NCI-H1436 treated with DMSO at 0.1 percent for 48 hours (cell line): ENCODE data around the gene SNX9.
"Not testable (repeated sequence)": the region's sequence is repeated elsewhere in the genome, so short reads cannot be mapped to it uniquely, and the experiment has no call there.

Experiments
- DNase-seq: peaks from one replicate; lab custom pipeline; 2025; lab: John Stamatoyannopoulos, UW

SNX9 gene

GRCh38 chr6:157823001-157823527, at the start of gene SNX9:
SNX9 (plus strand) TSS chr6:157823246; CDS start chr6:157823435, 189 bp downstream.
- DNase-seq, result no peak

DNA sequence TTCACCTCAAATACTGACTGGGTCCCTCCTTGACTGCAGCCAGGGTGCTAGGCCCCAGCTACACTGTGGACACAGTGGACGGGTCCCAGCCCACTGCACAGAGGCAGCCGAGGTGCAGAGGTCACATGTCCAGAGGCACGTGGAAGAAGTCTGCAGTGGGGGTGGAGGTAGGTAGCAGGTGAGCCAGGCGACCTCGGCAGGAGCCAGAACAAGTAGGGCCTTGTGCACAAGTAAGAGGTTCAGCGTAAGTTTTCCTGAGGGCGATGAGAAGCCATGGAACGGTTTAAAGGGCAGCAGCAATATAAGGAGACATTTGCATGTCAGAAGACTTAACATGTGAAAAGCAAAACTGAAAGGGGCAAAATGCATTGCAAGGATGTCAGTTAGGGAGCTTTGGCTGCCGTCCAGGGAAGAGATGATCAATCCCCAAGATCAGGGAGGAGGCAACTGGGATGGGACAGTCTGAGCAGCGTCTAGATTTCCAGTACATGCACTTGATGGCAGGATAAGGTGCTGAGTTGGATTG, 49.7 kb upstream of the SNX9 start:
- no peak for DNase-seq

GRCh38 chr6:157774153-157775135, 48.6 kb upstream of the SNX9 start:
- no peak for DNase-seq

DNA sequence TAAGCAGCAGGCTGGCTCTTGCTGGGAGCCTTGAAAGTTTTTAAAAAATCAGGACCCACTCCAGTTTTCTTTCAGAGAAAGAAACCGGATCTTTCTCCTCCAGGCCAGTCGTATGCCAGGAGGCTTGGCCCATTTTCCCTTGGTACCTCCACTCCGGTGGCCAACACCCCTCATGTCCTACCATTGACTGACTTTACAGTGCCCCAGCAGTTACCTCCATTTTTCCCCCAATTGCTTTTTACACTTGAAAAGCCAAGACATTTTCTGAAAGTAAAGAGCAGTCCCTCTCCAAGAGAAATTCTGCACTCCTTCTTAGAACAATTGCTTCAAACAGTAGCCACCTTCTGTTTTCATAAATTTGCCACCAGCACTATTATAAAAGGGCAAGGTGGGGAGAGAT, 47.7 kb upstream of the SNX9 start:
- no peak for DNase-seq

DNA sequence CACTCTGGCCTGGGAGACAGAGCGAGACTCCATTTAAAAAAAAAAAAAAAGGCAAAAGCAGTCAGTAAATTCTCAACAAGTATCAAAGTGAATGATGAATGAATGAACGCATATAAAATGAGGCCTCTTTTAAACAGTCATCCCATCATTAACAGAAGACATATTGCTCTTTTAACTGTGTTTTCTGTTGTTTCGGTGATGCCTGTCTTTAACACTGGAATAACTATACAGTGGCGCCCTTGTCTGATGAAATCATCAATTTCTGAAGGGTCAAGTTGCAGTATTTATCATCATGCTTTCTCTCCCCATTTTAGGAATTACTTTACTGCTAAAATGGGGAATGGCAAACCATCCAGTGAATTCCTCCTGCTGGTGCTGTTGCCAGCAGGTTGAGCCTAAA, 45.7 kb upstream of the SNX9 start:
- no peak for DNase-seq

GRCh38 chr6:157778719-157779118, 44.3 kb upstream of the SNX9 start:
- DNase-seq, result no peak

GRCh38 chr6:157779705-157780604, 43.1 kb upstream of the SNX9 start:
- DNase-seq, result no peak

DNA sequence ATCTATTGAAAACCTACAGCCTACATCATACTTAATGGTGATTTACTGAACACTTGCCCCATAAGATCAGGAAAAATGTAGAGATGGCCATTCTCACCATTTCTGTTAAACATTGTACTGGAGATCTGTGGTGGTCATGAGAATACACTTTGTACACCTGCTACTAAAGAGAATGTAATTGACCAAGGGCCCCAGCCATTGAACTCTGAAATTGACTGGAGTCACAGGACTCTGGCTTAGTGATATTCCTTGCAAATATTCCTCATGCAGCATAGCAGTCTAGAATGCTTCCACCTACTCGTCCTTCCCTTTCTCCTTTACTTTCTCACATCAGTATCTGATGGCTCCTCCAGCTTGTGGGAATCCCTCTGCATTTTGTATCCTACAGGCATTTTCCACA, 37.4 kb upstream of the SNX9 start:
- no peak for DNase-seq

DNA sequence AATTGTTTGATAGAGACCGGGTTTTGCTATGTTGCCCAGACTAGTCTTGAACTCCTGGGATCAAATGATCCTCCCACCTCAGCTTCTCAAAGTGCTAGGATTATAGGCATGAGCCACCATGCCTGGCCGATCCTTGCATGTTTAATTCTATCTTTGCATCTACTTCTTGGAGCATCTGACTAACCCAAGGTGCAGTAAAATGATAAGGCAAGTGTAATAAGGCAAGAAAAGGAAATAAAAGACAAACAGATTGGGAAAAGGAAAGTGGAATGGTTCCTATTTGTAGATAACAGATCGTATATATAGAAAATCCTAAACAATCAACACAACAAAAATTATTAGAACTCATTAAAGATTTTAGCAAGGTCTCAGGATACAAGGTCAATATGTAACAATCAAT, 36.8 kb upstream of the SNX9 start:
- DNase-seq, result no peak

DNA sequence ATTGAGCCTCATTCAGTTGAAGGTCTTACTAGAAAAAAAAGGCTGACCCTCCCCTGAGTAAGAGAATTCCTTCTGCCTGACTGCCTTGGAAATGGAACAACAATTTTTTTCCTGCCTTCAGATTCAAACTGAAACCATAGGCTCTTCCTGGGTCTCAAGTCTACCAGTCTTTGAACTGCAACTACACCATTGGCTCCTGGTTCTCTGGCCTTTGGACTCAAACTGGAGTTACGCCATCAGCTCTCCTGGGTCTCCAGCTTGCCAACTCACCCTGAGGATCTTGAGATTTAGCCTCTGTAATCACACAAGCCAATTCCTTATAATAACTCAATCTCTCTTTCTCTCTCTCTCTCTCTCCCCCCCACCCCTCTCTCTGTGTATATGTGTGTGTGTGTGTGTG, 36.0 kb upstream of the SNX9 start:
- DNase-seq, result no peak

DNA sequence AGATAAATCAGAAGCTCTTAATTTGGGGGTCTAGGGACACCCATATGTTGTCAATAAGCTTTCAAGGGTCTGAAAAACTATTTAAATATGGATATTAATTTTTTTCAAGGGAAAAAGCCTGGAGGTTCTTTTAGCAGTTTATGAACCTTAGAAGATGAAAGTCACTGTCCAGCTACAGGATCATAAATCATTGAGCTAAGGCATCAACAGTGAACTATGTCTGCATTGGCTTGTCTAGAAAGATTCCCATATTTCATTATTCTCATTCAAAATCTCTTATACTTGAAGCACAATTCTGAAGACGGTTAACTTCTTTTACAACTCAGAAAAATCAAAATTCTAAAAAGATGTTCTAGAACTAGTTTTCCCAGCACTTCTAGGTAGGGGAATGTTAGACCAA, 34.9 kb upstream of the SNX9 start:
- no peak for DNase-seq

DNA sequence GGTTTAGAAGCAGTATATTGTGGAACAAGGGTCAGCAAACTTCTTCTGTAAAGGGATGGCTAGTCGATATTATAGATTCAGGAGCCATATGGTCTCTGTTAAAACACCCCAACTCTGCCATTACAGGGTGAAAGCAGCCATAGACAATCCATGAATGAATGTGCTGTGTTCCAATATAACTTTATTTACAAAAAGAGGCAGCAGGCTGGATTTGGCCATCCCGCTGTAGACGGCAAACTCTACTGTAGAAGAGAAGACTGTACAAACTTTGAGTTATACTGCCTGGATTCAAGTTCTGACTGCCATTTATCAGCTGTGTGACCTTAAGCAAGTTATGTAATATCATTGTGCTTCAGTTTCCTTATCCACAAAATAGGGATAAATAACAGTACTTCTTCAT, 33.7 kb upstream of the SNX9 start:
- DNase-seq, result no peak

DNA sequence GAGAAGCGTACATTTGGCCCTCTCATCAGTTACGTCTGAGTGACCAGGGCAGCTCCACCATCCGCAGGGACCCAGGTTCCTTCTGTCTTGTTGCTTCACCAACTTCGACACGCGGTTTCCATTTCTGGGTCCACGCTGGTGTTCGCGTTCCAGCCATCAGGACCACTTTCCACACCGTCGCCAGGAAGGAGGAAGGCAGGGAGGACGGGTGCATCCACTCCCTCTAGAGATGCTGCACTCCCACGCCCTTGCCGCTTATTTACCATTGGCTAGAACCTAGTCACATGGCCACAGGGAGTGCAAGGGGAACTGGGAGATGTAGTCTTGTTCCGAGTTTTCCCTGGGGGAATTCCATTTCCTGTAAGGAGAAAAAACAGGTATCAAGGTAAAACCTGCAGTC, 33.2 kb upstream of the SNX9 start:
- no peak for DNase-seq

DNA sequence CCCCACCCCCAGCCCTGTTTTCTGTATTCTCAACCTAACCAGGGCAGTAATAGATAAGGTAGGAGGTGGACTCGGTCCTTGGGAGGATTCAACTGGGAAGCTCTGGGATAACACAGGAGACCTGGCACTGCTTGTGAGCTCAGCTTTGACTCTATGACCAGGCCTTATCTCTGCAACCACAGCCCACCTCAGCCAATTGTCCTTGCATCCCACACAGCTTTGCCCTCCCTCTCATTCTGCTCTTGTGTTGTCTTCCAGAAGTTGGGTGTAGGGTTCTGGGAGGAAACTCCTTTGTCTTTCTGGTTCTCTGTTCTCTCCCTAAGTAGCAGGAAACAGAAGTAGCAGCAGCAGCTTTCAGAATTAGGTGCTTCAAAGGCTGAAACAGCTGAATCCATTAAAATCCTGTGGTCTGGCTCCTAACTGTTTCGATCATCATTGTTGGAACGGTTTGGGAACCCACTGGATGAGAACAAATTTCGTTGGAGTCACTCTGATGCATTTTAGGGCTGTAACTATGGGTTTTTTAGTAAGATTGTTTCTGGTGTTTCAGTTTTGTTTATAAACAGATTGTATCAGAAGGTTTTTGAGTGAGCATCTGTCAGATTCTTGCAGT, 32.4 kb upstream of the SNX9 start:
- DNase-seq, result no peak

- no peak for DNase-seq
Observed at GRCh38 chr6:157791450-157791849, 31.6 kb upstream of the SNX9 start.

- DNase-seq, result no peak
Observed at GRCh38 chr6:157792671-157793070, 30.4 kb upstream of the SNX9 start.

DNA sequence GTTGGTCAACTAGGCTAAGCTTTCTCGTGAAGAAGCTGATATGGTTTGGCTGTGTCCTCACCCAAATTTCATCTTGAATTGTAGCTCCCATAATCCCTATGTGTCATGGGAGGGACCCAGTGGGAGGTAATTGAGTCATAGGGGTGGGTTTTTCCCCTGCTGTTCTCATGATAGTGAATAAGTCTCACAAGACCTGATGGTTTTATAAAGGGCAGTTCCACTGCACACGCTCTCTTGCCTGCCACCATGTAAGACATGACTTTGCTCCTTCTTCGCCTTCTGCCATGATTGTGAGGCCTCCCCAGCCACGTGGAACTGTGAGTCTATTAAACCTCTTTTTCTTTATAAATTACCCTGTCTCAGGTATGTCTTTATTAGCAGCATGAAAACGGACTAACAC, 29.0 kb upstream of the SNX9 start:
- DNase-seq, result not testable (repeated sequence)

DNA sequence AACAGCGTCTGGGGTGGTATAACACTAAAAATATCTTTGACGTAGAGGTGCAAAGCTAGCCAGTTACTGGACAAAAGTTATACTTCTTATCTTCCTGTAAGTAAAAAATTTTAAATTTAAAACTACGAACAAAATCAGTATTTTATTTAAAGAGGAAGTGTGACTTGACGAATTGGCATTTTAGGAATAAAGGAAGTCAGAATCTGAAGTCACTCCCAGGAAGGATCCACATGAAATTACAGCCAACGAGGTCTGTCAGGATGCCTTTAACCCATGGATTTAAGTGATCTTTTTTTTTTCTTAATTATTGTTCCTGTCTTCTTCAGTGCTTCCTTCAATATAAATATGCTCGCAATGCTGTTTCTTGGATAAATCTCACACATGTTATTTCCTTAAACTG, 27.2 kb upstream of the SNX9 start:
- no peak for DNase-seq

DNA sequence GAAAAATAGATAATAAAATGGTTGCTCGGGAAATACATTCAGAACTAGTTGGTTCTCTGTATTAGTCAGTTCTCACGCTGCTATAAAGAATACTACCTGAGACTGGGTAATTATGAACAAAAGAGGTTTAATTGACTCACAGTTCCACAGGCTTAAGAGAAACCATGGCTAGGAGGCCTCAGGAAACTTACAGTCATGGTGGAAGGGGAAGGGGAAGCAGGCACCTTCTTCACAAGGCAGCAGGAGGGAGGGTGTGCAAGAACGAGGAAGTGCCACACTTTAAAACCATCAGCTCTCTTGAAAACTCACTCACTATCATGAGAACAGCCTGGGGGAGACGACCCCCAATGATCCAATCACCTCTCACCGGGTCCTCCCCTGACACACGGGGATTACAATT, 24.2 kb upstream of the SNX9 start:
- no peak for DNase-seq

DNA sequence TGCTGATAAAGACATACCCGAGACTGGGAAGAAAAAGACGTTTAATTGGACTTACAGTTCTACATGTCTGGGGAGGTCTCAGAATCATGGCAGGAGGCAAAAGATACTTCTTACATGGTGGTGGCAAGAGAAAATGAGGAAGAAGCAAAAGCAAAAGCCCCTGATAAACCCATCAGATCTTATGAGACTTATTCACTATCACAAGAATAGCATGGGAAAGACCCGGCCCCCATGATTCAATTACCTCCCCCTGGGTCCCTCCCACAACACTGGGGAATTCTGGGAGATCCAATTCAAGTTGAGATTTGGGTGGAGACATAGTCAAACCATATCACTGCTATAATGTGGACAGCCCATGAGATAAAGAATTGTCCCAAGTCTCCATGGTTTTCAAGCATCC, 23.5 kb upstream of the SNX9 start:
- not testable (repeated sequence) for DNase-seq

DNA sequence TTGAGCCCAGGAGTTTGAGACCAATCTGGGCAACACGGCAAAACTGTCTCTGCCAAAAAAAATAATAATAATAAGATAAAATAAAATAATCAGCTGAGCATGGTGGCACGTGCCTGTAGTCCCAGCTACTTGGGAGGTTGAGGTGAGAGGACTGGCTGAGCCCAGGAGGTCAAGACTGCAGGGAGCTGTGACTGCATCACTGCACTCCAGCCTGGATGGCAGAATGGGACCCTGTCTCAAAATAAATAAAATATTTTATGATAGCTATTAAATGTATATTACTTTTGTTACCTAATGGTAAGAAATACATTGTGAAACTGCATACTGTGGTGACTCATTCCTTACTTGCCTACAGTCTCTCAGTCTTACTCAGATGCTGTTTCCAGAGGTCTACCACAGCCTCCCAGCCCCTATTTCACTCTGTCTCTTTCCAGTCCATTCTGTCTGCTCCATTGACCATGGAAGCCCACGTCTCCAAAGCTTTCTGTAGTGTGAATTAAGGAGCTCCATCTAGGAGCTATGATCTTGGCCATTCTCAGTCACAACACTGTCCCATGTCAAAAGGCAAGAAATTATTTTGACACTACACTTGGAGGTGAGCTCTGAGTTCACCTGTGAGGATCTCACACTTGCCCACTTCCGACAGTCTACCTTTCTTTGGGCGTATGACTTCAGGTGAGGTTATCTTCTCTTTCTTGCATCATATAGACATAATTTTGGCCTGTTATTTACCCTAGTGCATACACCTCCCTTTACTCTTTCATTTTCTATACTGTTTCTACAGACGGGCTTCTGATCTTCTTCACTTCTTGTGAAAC, 22.4 kb upstream of the SNX9 start:
- DNase-seq, result no peak
